ENCODE measurements around the gene CENPT.

DNA sequence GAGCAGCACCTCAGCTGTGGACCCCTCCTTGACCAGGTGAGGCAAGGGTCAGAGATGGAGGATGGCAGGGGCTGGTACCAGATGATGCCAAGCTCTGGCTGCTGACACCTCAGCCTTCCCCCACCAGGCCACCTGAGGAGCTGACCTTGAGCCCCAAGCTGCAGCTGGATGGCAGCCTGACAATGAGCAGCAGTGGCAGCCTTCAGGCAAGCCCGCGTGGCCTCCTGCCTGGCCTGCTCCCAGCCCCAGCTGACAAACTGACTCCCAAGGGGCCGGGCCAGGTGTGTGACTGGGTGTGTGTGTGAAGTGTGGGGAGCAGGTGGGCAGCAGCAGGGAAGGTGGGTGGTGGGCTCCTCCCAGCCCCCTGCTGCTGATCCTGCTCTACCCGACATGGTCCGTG is 32.4 kb upstream of the CENPT start:
- no peak for TF ChIP-seq POLR2AphosphoS5 (IDR thresholded peaks at IDR 0.05; ENCODE audit: low read depth, low read length)
- TF ChIP-seq, protein P1, sequence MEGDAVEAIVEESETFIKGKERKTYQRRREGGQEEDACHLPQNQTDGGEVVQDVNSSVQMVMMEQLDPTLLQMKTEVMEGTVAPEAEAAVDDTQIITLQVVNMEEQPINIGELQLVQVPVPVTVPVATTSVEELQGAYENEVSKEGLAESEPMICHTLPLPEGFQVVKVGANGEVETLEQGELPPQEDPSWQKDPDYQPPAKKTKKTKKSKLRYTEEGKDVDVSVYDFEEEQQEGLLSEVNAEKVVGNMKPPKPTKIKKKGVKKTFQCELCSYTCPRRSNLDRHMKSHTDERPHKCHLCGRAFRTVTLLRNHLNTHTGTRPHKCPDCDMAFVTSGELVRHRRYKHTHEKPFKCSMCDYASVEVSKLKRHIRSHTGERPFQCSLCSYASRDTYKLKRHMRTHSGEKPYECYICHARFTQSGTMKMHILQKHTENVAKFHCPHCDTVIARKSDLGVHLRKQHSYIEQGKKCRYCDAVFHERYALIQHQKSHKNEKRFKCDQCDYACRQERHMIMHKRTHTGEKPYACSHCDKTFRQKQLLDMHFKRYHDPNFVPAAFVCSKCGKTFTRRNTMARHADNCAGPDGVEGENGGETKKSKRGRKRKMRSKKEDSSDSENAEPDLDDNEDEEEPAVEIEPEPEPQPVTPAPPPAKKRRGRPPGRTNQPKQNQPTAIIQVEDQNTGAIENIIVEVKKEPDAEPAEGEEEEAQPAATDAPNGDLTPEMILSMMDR (IDR thresholded peaks at IDR 0.05; ENCODE audit: control extremely low read depth in 1 of 3, insufficient read depth in 1 of 3, low read depth in 1 of 3, low read length in 3 of 3): no peak
